K562 (cell line): ENCODE measurements around the gene LILRB3.

Experiments used
- CBX8 ChIP-seq: fragments of 200-600 bp; sonication (generic); IDR thresholded peaks from 2 replicates; pipeline ENCODE4 v1.6.1; 2012; ENCODE audit warnings: borderline replicate concordance, mixed run types, low read depth, mild to moderate bottlenecking, moderate library complexity, mixed read lengths, low read length, control low read depth, inconsistent platforms; ENCODE audit not compliant: poor library complexity, severe bottlenecking; ENCODE audit errors: extremely low read depth
- CTBP1 ChIP-seq: fragments of 450-650 bp; IDR thresholded peaks from 2 replicates; pipeline ENCODE4 v1.6.1; 2016; ENCODE audit warnings: borderline replicate concordance
- KLF16 ChIP-seq: IDR thresholded peaks from 2 replicates; pipeline ENCODE4 v1.6.1; 2016; ENCODE audit warnings: antibody characterized with exemption
- MAFK ChIP-seq: IDR thresholded peaks from 2 replicates; pipeline ENCODE4 v1.6.1; 2011; ENCODE audit warnings: low read length, improper control_type of control experiment
- POLR2AphosphoS5 ChIP-seq: IDR thresholded peaks from 2 replicates; pipeline ENCODE4 v1.6.1; 2011; ENCODE audit warnings: mild to moderate bottlenecking, low read depth, low read length, moderate library complexity; ENCODE audit not compliant: control insufficient read depth, insufficient read depth
- TF ChIP-seq, protein P1 (sequence below): fragments of 200-400 bp; formaldehyde crosslinking; IDR thresholded peaks from 2 replicates; pipeline ENCODE4 v1.6.1; 2017; ENCODE audit warnings: mild to moderate bottlenecking, low read depth, low read length, moderate library complexity

DNA sequence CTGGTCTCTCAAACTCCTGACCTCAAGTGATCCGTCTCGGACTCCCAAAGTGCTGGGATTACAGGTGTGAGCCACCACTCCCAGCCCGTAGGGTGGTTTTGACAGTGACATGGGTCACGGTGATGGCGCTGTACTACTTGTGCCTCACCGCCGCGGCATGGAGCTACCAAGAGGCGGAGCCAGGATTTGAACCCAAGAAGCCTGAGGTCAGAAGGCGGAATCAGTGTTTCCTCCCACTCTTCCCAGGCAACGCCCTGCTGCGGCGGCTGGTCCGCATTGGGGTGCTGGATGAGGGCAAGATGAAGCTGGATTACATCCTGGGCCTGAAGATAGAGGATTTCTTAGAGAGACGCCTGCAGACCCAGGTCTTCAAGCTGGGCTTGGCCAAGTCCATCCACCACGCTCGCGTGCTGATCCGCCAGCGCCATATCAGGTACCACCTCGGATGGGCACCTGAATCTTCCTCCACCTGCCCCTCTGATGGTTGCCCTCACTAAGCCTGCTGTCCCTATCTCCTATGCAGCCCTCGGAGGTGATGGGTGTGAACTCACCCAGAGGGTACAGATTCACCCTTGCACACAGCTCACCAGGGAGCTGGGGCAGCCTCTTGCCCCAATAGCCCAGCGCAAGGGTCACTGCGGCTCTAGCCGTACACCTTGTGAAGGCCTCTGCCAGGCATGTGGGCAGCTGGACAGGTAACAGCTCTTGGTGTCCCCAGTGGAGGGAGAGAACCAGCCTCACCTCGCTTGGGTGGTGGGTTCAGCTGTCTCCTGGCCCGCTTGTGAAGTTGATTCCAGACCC lies 16.6 kb downstream of the LILRB3 start:
- no peak for TF ChIP-seq POLR2AphosphoS5
- TF ChIP-seq CTBP1: no peak
- TF ChIP-seq CBX8: no peak
- TF ChIP-seq MAFK: no peak
- TF ChIP-seq, protein P1, sequence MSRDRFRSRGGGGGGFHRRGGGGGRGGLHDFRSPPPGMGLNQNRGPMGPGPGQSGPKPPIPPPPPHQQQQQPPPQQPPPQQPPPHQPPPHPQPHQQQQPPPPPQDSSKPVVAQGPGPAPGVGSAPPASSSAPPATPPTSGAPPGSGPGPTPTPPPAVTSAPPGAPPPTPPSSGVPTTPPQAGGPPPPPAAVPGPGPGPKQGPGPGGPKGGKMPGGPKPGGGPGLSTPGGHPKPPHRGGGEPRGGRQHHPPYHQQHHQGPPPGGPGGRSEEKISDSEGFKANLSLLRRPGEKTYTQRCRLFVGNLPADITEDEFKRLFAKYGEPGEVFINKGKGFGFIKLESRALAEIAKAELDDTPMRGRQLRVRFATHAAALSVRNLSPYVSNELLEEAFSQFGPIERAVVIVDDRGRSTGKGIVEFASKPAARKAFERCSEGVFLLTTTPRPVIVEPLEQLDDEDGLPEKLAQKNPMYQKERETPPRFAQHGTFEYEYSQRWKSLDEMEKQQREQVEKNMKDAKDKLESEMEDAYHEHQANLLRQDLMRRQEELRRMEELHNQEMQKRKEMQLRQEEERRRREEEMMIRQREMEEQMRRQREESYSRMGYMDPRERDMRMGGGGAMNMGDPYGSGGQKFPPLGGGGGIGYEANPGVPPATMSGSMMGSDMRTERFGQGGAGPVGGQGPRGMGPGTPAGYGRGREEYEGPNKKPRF: no peak
- TF ChIP-seq KLF16: no peak
